Measurements from ENCODE around the gene ATXN7L1.

Gene ATXN7L1

DNA sequence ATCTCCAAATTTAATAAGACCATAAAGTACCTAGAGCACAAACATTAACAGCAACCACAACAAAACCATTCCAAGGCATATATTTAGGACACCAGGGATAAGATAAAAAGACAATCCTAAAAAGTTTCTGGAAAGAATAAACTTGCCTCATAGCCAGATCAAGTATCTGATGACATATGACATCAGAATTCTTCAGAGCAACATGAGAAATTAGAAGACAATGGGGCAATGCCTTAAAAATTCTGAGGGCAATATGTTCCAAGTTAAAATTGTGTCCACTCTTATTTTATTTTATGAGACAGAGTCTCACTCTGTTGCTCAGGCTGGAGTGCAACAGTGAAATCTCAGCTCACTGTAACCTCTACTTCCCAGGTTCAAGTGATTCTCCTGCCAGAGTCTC lies 297.9 kb downstream of the ATXN7L1 start:
- Histone ChIP-seq H3K36me3 (no peaks in the 10 kb centered on the region), H3K27me3 (no peaks in the 10 kb centered on the region), H3K9me3 (no peaks in the 10 kb centered on the region), H3K4me3 (ENCODE audit: low read depth in 1 of 2, low read length in 1 of 2) (no peak overlapping the region), H3K4me1 (ENCODE audit: control insufficient read depth in 1 of 2, insufficient read depth in 1 of 2, low read depth in 1 of 2, low read length in 1 of 2) (peaks cover 7 to 8% of the 10 kb centered on the region in 2 experiments), H3K27ac (no peak overlapping the region)
- TF ChIP-seq, protein P1, sequence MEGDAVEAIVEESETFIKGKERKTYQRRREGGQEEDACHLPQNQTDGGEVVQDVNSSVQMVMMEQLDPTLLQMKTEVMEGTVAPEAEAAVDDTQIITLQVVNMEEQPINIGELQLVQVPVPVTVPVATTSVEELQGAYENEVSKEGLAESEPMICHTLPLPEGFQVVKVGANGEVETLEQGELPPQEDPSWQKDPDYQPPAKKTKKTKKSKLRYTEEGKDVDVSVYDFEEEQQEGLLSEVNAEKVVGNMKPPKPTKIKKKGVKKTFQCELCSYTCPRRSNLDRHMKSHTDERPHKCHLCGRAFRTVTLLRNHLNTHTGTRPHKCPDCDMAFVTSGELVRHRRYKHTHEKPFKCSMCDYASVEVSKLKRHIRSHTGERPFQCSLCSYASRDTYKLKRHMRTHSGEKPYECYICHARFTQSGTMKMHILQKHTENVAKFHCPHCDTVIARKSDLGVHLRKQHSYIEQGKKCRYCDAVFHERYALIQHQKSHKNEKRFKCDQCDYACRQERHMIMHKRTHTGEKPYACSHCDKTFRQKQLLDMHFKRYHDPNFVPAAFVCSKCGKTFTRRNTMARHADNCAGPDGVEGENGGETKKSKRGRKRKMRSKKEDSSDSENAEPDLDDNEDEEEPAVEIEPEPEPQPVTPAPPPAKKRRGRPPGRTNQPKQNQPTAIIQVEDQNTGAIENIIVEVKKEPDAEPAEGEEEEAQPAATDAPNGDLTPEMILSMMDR (IDR thresholded peaks at IDR 0.05): no peak

DNA sequence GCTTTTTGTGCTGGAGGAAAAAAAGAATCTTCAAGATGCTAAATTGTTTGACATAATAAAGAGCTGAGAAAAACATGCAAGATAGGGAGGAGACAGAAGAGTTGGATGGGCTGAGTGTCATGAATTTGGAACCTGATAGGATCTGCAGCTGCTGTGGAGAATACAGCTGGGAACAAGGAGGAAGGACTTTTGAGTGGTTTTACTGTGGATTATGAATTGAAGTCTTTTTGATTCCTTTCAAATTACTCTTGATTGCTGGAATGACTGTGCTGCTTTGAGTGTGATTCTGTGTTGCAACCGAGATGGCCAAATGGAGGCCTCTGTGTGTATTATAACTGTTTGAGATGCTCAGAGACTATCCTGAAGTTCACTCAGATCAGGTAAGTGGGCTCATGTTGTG lies 299.1 kb downstream of the ATXN7L1 start:
- H3K36me3 ChIP-seq: no peaks in the 10 kb centered on the region
- no peak overlapping the region for H3K27ac ChIP-seq
- no peak overlapping the region for H3K4me3 ChIP-seq (ENCODE audit: low read depth in 1 of 2, low read length in 1 of 2)
- no peaks in the 10 kb centered on the region for H3K27me3 ChIP-seq
- TF ChIP-seq, protein P1 (IDR thresholded peaks at IDR 0.05): no peak
- H3K4me1 ChIP-seq (ENCODE audit: control insufficient read depth in 1 of 2, insufficient read depth in 1 of 2, low read depth in 1 of 2, low read length in 1 of 2): peaks cover 7 to 8% of the 10 kb centered on the region in 2 experiments
- H3K9me3 ChIP-seq: no peaks in the 10 kb centered on the region

GRCh38 chr7:105571891-105572290 lies 304.5 kb downstream of the ATXN7L1 start:
- Histone ChIP-seq H3K27me3 (no peaks in the 10 kb centered on the region), H3K4me1 (ENCODE audit: control insufficient read depth in 1 of 2, insufficient read depth in 1 of 2, low read depth in 1 of 2, low read length in 1 of 2) (no peaks in the 10 kb centered on the region), H3K4me3 (ENCODE audit: low read depth in 1 of 2, low read length in 1 of 2) (no peak overlapping the region), H3K27ac (no peak overlapping the region), H3K9me3 (no peaks in the 10 kb centered on the region), H3K36me3 (peaks cover 28% of the 10 kb centered on the region)
- TF ChIP-seq, protein P1 (IDR thresholded peaks at IDR 0.05): no peak

GRCh38 chr7:105567821-105568220 lies 308.6 kb downstream of the ATXN7L1 start:
- H3K4me3 ChIP-seq (ENCODE audit: low read depth in 1 of 2, low read length in 1 of 2): no peak overlapping the region
- no peaks in the 10 kb centered on the region for H3K4me1 ChIP-seq (ENCODE audit: control insufficient read depth in 1 of 2, insufficient read depth in 1 of 2, low read depth in 1 of 2, low read length in 1 of 2)
- no peaks in the 10 kb centered on the region for H3K27me3 ChIP-seq
- H3K36me3 ChIP-seq: peaks cover 62% of the 10 kb centered on the region
- H3K9me3 ChIP-seq: no peaks in the 10 kb centered on the region
- TF ChIP-seq, protein P1 (IDR thresholded peaks at IDR 0.05): no peak
- no peak overlapping the region for H3K27ac ChIP-seq

- Histone ChIP-seq H3K4me1 (ENCODE audit: control insufficient read depth in 1 of 2, insufficient read depth in 1 of 2, low read depth in 1 of 2, low read length in 1 of 2) (no peaks in the 10 kb centered on the region), H3K4me3 (ENCODE audit: low read depth in 1 of 2, low read length in 1 of 2) (no peak overlapping the region), H3K27me3 (no peaks in the 10 kb centered on the region), H3K36me3 (peaks cover 66% of the 10 kb centered on the region), H3K9me3 (no peaks in the 10 kb centered on the region), H3K27ac (no peak overlapping the region)
- TF ChIP-seq, protein P1 (IDR thresholded peaks at IDR 0.05): no peak
Observed at GRCh38 chr7:105567024-105567423, 309.4 kb downstream of the ATXN7L1 start.

GRCh38 chr7:105565190-105565589 lies 311.2 kb downstream of the ATXN7L1 start:
- H3K27ac ChIP-seq: no peak overlapping the region
- H3K4me3 ChIP-seq (ENCODE audit: low read depth in 1 of 2, low read length in 1 of 2): no peak overlapping the region
- no peaks in the 10 kb centered on the region for H3K4me1 ChIP-seq (ENCODE audit: control insufficient read depth in 1 of 2, insufficient read depth in 1 of 2, low read depth in 1 of 2, low read length in 1 of 2)
- peaks cover 77% of the 10 kb centered on the region for H3K36me3 ChIP-seq
- TF ChIP-seq, protein P1 (IDR thresholded peaks at IDR 0.05): no peak
- no peaks in the 10 kb centered on the region for H3K27me3 ChIP-seq
- no peaks in the 10 kb centered on the region for H3K9me3 ChIP-seq
